NCI-H748 (cell line): ENCODE results near the gene C8B.

Source experiments
- DNase-seq: peaks from one replicate; lab custom pipeline; 2025; ENCODE audit not compliant: unreplicated experiment; lab: John Stamatoyannopoulos, UW

Gene C8B

GRCh38 chr1:56931686-56932085, 34.1 kb downstream of the C8B start:
- no peak for DNase-seq

GRCh38 chr1:56931211-56931610, 34.6 kb downstream of the C8B start:
- DNase-seq, result no peak

GRCh38 chr1:56929492-56929891, 36.3 kb downstream of the C8B start:
- DNase-seq, result no peak

- no peak for DNase-seq
Observed at GRCh38 chr1:56927986-56928385, 37.8 kb downstream of the C8B start.

GRCh38 chr1:56927171-56927570, 38.6 kb downstream of the C8B start:
- DNase-seq, result peak; percentile 22

- no peak for DNase-seq
Observed at GRCh38 chr1:56925193-56925592, 40.6 kb downstream of the C8B start.

- no peak for DNase-seq
Observed at GRCh38 chr1:56924116-56924515, 41.7 kb downstream of the C8B start.

- DNase-seq, result no peak
Observed at GRCh38 chr1:56923201-56923600, 42.6 kb downstream of the C8B start.

GRCh38 chr1:56922507-56922906, 43.3 kb downstream of the C8B start:
- DNase-seq, result no peak

- DNase-seq, result no peak
Observed at GRCh38 chr1:56922070-56922469, 43.7 kb downstream of the C8B start.

- DNase-seq, result no peak
Observed at GRCh38 chr1:56921479-56921878, 44.3 kb downstream of the C8B start.

- DNase-seq, result no peak
Observed at GRCh38 chr1:56920591-56921001, 45.2 kb downstream of the C8B start.

GRCh38 chr1:56917356-56917755, 48.5 kb downstream of the C8B start:
- DNase-seq, result no peak

GRCh38 chr1:56916630-56917029, 49.2 kb downstream of the C8B start:
- no peak for DNase-seq

- no peak for DNase-seq
Observed at GRCh38 chr1:56915960-56916359, 49.9 kb downstream of the C8B start.

GRCh38 chr1:56912325-56912724, 53.5 kb downstream of the C8B start:
- DNase-seq, result no peak

GRCh38 chr1:56911098-56911938, 54.5 kb downstream of the C8B start:
- no peak for DNase-seq

- no peak for DNase-seq
Observed at GRCh38 chr1:56910441-56910985, 55.3 kb downstream of the C8B start.

GRCh38 chr1:56908619-56909221, 57.1 kb downstream of the C8B start:
- DNase-seq, result no peak

GRCh38 chr1:56905667-56906066, 60.1 kb downstream of the C8B start:
- DNase-seq, result no peak

GRCh38 chr1:56904663-56905397, 61.0 kb downstream of the C8B start:
- DNase-seq, result no peak

GRCh38 chr1:56903778-56904177, 62.0 kb downstream of the C8B start:
- DNase-seq, result no peak
